ENCODE measurements around the gene B3GAT2. TPM values are rescaled to one million over a fixed set of nuclear protein-coding genes. Genes with fewer than 3 reads are reported as not detected.

Gene B3GAT2
- total RNA-seq, 2 donors from 2014 or later: 0.31 to 0.42 TPM

- Mint-ChIP-seq H3K27me3 (ENCODE audit: insufficient read depth) (no peaks in the 10 kb centered on the region), H3K4me3 (no peak overlapping the region), H3K27ac (no peak overlapping the region), H3K9me3 (no peaks in the 10 kb centered on the region), H3K36me3 (ENCODE audit: low read depth) (peaks cover 19% of the 10 kb centered on the region), H3K4me1 (no peaks in the 10 kb centered on the region)
- peaks cover 42% of the 10 kb centered on the region for H3K36me3 ChIP-seq (ENCODE audit: control insufficient read depth, insufficient read depth, low read length)
- no peak overlapping the region for H3K9ac ChIP-seq (ENCODE audit: extremely low read depth, low read length, poor library complexity, severe bottlenecking)
- no peaks in the 10 kb centered on the region for H3K4me1 ChIP-seq (ENCODE audit: control insufficient read depth, insufficient read depth, low read length)
- no peak for DNase-seq
- H3K27ac ChIP-seq (ENCODE audit: low read depth, low read length): no peak overlapping the region
- no peaks in the 10 kb centered on the region for H3K27me3 ChIP-seq (ENCODE audit: control insufficient read depth, insufficient read depth, low read length, poor library complexity, severe bottlenecking)
- no peak for TF ChIP-seq CTCF (conservative IDR thresholded peaks at IDR 0.05)
- WGBS, 2 experiments (ENCODE audit: insufficient coverage in 1 of 2, insufficient read length in 1 of 2): 79 to 100% methylated on average over 1 of the region's 1 CpG
- H3K4me3 ChIP-seq (ENCODE audit: low read length): no peak overlapping the region
- no peaks in the 10 kb centered on the region for H3K9me3 ChIP-seq (ENCODE audit: control insufficient read depth, low read length)
Observed at GRCh38 chr6:70860045-70860444, 96.8 kb downstream of the B3GAT2 start.

DNA sequence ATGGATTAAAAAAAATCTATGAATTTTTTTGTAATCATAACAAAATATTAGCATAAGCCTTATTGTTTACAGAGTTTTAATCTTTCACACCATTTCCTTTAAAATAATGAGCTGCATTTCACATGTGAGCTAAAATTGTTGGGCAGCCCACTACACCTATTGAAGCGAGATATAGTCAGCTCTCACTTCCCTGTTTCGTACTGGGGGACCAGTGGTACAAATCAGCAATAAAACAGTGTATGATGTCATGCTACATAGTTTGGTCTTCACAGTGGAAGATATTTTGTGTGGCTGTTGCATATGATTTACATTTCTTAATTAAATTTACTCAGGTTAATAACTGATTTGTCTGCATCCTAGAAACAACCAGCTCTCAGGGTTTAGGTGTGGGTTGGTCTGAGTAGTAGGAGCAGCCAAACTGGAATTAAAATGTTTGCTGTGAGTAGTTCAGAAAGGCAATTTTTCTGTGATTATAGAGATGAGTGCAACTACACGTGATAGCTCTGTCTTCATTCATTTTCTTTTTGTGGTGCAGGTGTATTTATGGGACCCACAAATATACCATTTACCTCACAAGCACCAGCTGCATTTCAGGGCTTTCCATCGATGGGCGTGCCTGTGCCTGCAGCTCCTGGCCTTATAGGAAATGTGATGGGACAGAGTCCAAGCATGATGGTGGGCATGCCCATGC, 99.3 kb downstream of the B3GAT2 start:
- no peaks in the 10 kb centered on the region for H3K9me3 Mint-ChIP-seq
- 93 to 96% methylated on average over 2 to 5 of the region's 5 CpGs for WGBS, 2 experiments (ENCODE audit: insufficient coverage in 1 of 2, insufficient read length in 1 of 2)
- H3K4me1 ChIP-seq (ENCODE audit: control insufficient read depth, insufficient read depth, low read length): no peaks in the 10 kb centered on the region

DNA sequence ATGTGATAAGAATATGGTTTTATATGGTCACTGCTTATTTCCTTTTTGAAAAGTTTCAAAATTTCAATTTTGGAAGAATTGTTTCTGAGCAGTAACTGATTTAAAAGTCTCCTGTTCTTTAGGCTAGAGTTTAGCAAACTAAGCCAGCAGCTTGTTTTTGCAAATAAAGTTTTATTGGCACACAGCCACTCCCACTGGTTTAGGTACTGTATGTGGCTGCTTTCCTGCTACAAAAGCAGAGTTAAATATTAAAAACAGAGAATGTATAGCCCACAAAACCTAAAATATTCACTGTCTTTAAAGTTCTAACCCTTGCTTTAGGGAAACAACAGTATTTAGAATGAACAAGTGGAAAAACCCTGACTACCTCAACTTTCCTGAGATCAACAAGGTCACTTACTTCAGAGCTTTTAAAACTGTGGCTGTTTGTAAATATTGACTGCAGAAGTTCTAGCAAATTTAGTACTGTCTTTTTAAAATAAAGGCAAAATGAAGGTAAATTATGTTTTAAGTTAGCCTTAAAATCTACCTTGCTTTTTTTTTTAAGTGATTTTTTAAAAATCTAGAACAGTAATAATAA, 104.1 kb downstream of the B3GAT2 start:
- no peak overlapping the region for H3K9ac ChIP-seq (ENCODE audit: extremely low read depth, low read length, poor library complexity, severe bottlenecking)
- no peak for TF ChIP-seq CTCF (conservative IDR thresholded peaks at IDR 0.05)
- H3K27ac Mint-ChIP-seq: no peak overlapping the region
- H3K36me3 Mint-ChIP-seq (ENCODE audit: low read depth): peaks cover 13% of the 10 kb centered on the region
- no peaks in the 10 kb centered on the region for H3K27me3 Mint-ChIP-seq (ENCODE audit: insufficient read depth)
- H3K9me3 Mint-ChIP-seq: no peaks in the 10 kb centered on the region
- DNase-seq: no peak
- no peaks in the 10 kb centered on the region for H3K27me3 ChIP-seq (ENCODE audit: control insufficient read depth, insufficient read depth, low read length, poor library complexity, severe bottlenecking)
- peaks cover 35% of the 10 kb centered on the region for H3K36me3 ChIP-seq (ENCODE audit: control insufficient read depth, insufficient read depth, low read length)
- no peaks in the 10 kb centered on the region for H3K4me1 ChIP-seq (ENCODE audit: control insufficient read depth, insufficient read depth, low read length)
- H3K27ac ChIP-seq (ENCODE audit: low read depth, low read length): no peak overlapping the region
- no peak overlapping the region for H3K4me3 ChIP-seq (ENCODE audit: low read length)
- H3K4me3 Mint-ChIP-seq: no peak overlapping the region
- no peaks in the 10 kb centered on the region for H3K9me3 ChIP-seq (ENCODE audit: control insufficient read depth, low read length)
- H3K4me1 Mint-ChIP-seq: no peaks in the 10 kb centered on the region

More for the DNA sequence above, 99.3 kb downstream of the B3GAT2 start:
- Histone ChIP-seq H3K9me3 (ENCODE audit: control insufficient read depth, low read length) (no peaks in the 10 kb centered on the region), H3K9ac (ENCODE audit: extremely low read depth, low read length, poor library complexity, severe bottlenecking) (no peak overlapping the region), H3K36me3 (ENCODE audit: control insufficient read depth, insufficient read depth, low read length) (peaks cover 56% of the 10 kb centered on the region), H3K27ac (ENCODE audit: low read depth, low read length) (no peak overlapping the region), H3K27me3 (ENCODE audit: control insufficient read depth, insufficient read depth, low read length, poor library complexity, severe bottlenecking) (no peaks in the 10 kb centered on the region), H3K4me3 (ENCODE audit: low read length) (no peak overlapping the region)
- no peaks in the 10 kb centered on the region for H3K4me1 Mint-ChIP-seq
- H3K27me3 Mint-ChIP-seq (ENCODE audit: insufficient read depth): no peaks in the 10 kb centered on the region
- H3K4me3 Mint-ChIP-seq: no peak overlapping the region
- H3K27ac Mint-ChIP-seq: no peak overlapping the region
- DNase-seq: no peak
- no peak for TF ChIP-seq CTCF (conservative IDR thresholded peaks at IDR 0.05)
- H3K36me3 Mint-ChIP-seq (ENCODE audit: low read depth): peaks cover 27% of the 10 kb centered on the region
